Measurements from ENCODE around the gene FGF3.

- TF ChIP-seq EZH2 (IDR thresholded peaks at IDR 0.05; ENCODE audit: borderline replicate concordance, low read length) (no peak), CTCF (conservative IDR thresholded peaks at IDR 0.05 in 1 of 2, IDR thresholded peaks at IDR 0.05 in 1 of 2; ENCODE audit: extremely low read depth in 1 of 2, insufficient read depth in 1 of 2, low read depth in 1 of 2, low read length in 2 of 2) (no peak)
Observed at GRCh38 chr11:69832561-69833413, 13.6 kb upstream of the FGF3 start.
